22Rv1 (cell line): Measurements from ENCODE around the gene ARHGAP31.
A peak's percentile ranks its signal among the peaks of the same experiment; 100 is the strongest.

Source experiments
- H3K27ac ChIP-seq: fragments of 450-650 bp; 2 replicates; pipeline ENCODE4 v1.5.1; 2017
- CTCF ChIP-seq: fragments of 450-650 bp; IDR thresholded peaks from 2 replicates; pipeline ENCODE4 v1.5.1; 2017; ENCODE audit warnings: mild to moderate bottlenecking
- ZFX ChIP-seq: fragments of 450-650 bp; IDR thresholded peaks from 2 replicates; pipeline ENCODE4 v1.6.1; 2017; ENCODE audit warnings: antibody characterized with exemption, borderline replicate concordance

The ARHGAP31 gene

DNA sequence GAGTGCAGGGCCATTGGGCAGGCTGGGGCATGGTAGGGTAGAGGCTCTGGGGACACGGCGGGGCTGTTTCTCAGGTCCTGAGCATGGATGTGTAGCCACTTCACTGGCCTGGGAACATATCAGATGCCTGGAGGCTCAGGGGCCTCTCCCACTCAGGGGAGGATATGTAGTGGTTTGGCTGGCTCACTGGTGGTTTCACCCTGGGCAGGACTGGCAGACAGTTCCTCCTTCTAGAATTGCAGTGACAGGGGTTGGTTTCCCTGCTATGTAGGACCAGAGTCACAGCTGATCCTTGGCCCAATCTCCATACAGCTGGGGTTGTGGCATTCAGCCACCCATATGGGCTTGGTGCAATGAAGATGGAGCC, 4.8 kb upstream of the ARHGAP31 start:
- H3K27ac ChIP-seq = no peak overlapping the region
- TF ChIP-seq CTCF (no peak), ZFX (no peak)

DNA sequence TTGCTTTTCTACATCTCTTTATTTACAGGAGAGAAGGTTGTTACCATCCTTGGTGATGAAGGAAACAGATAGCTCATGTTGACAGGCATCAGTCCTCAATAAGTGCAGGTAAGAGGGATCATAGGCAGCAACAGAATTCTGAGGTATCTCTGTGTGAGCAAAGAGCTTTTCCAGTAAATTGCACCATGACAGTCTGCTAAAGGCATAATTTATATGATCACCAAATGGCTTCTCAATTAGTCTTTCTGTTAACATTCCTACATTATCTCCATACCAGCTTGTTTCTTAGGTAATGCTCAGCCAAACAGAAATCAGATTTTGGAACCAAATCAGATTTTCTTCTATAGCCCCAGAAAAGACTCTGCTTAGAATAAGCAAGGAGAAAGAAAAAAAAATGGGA, 3.6 kb upstream of the ARHGAP31 start:
- no peak overlapping the region for H3K27ac ChIP-seq
- TF ChIP-seq CTCF = no peak
- no peak for TF ChIP-seq ZFX

- no peak overlapping the region for H3K27ac ChIP-seq
- no peak for TF ChIP-seq CTCF
- no peak for TF ChIP-seq ZFX
These were observed 3.0 kb upstream of the ARHGAP31 start for GRCh38 chr3:119291062-119291700.

GRCh38 chr3:119292666-119293065, 1.5 kb upstream of the ARHGAP31 start:
- TF ChIP-seq ZFX = no peak
- no peak for TF ChIP-seq CTCF
- no peak overlapping the region for H3K27ac ChIP-seq

DNA sequence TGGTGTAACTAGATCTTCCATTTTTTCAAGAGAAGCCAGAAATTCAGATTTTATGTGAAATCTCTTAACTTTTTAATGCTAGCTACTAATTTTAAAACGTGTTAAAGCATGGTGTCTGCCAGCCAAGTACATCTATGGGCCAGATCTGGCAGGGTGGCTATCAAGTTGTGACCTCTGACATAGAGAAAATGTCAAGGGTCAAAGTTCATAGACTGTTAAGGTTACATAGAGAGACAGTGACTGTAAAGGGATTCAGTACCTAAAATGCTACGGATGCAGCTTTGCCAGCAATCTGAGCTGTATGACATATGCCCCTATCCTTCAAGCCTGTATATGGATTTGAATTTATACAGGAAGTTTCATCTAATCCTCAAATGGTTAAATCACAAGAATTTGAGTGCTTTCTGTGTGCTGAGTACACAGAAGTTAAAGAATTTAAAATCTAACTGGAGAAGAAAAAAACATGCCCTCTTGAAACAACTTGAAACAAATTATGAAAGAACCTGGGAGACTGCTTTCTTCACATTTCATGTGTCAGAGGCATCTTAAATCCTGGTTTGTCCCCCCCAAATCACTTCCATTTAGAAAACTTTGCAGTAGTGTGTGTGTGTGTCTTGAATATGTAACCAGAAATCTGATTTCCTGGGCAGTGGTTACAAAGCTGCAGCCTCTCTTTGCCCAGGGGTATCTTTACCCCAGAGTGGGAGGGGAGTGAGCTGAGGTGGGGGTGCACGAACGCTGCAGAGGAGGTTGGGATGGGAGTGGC, 895 bp upstream of the ARHGAP31 start:
- peak overlapping the region; percentile 70 for H3K27ac ChIP-seq
- no peak for TF ChIP-seq ZFX
- TF ChIP-seq CTCF = no peak

- no peak for TF ChIP-seq CTCF
- TF ChIP-seq ZFX = no peak
- H3K27ac ChIP-seq = peak overlapping the region; percentile 70
These were observed 801 bp downstream of the ARHGAP31 start for GRCh38 chr3:119294696-119295671.
